ENCODE data around the gene ACTR3.

- TF ChIP-seq CTCF (IDR thresholded peaks at IDR 0.05) (no peak), POLR2A (IDR thresholded peaks at IDR 0.05) (no peak)
Measured at GRCh38 chr2:113847144-113847543, 42.7 kb upstream of the ACTR3 start.

Data from vagina (tissue), 2 donors.